WTC11 (cell line): ENCODE results near the gene EXOSC5. TPM values are rescaled to one million over a fixed set of nuclear protein-coding genes. Genes with fewer than 3 reads are reported as not detected.
A peak's percentile ranks its signal among the peaks of the same experiment; 100 is the strongest.

Experiments
- ATAC-seq: fragments of 200-7000 bp; cut with Tn5 transposase; 2 replicates; pipeline ENCODE4 v1.10.0; 2021; ENCODE audit warnings: mild to moderate bottlenecking, moderate library complexity
- CTCF ChIA-PET: fragments of 300-600 bp; sonication (Branson Sonifier 250); formaldehyde crosslinking; loops from one replicate; lab custom pipeline; 2021; ENCODE audit warnings: antibody characterized with exemption; lab: Charles Lee
- POLR2A ChIA-PET: fragments of 350-600 bp; sonication (Branson Sonifier 250); formaldehyde crosslinking; loops from one replicate; lab custom pipeline; 2021; ENCODE audit warnings: antibody characterized with exemption; lab: Charles Lee
- DNase-seq: peaks from one replicate; pipeline ENCODE4 v3.0.0; 2021; ENCODE audit warnings: low spot score
- H3K27ac Mint-ChIP-seq: 2 replicates; pipeline ENCODE4 v1.8.0; 2021; ENCODE audit warnings: mixed read lengths
- H3K27me3 Mint-ChIP-seq: 2 replicates; pipeline ENCODE4 v1.8.0; 2021; ENCODE audit warnings: low read depth, mild to moderate bottlenecking, moderate library complexity, mixed read lengths
- H3K36me3 Mint-ChIP-seq: 2 replicates; pipeline ENCODE4 v1.8.0; 2021; ENCODE audit warnings: mixed read lengths
- H3K4me1 Mint-ChIP-seq: 2 replicates; pipeline ENCODE4 v1.8.0; 2022; ENCODE audit warnings: mixed read lengths
- H3K4me3 Mint-ChIP-seq: 2 replicates; pipeline ENCODE4 v1.8.0; 2021; ENCODE audit warnings: mild to moderate bottlenecking, moderate library complexity, mixed read lengths
- H3K9me3 Mint-ChIP-seq: 2 replicates; pipeline ENCODE4 v1.8.0; 2021; ENCODE audit warnings: mixed read lengths
- ATF6 ChIP-seq: sonication (generic); formaldehyde crosslinking; IDR thresholded peaks from 2 replicates; pipeline ENCODE4 v1.8.1; 2023; ENCODE audit warnings: mild to moderate bottlenecking, missing genetic modification reagents
- CDX4 ChIP-seq: fragments of 250-450 bp; sonication (Bioruptor Pico); IDR thresholded peaks from 2 replicates; pipeline ENCODE4 v1.9.0; 2021; ENCODE audit warnings: moderate library complexity, mild to moderate bottlenecking, inconsistent platforms, borderline replicate concordance
- ELF4 ChIP-seq: sonication (generic); formaldehyde crosslinking; IDR thresholded peaks from 2 replicates; pipeline ENCODE4 v1.8.1; 2022; ENCODE audit warnings: low read depth, mild to moderate bottlenecking, moderate library complexity, missing genetic modification reagents
- ERG ChIP-seq: fragments of 250-450 bp; sonication (Bioruptor Pico); IDR thresholded peaks from 2 replicates; pipeline ENCODE4 v1.8.0; 2021; ENCODE audit warnings: mild to moderate bottlenecking
- ESRRA ChIP-seq: sonication (generic); formaldehyde crosslinking; IDR thresholded peaks from 2 replicates; pipeline ENCODE4 v1.8.1; 2022; ENCODE audit warnings: mild to moderate bottlenecking, missing genetic modification reagents, borderline replicate concordance
- FOXK1 ChIP-seq: sonication (generic); formaldehyde crosslinking; IDR thresholded peaks from 2 replicates; pipeline ENCODE4 v1.8.0; 2022; ENCODE audit warnings: mild to moderate bottlenecking, moderate library complexity, missing genetic modification reagents
- IRF1 ChIP-seq: sonication (generic); formaldehyde crosslinking; IDR thresholded peaks from 2 replicates; pipeline ENCODE4 v1.8.0; 2023; ENCODE audit warnings: missing genetic modification reagents
- IRF2 ChIP-seq: sonication (generic); formaldehyde crosslinking; IDR thresholded peaks from 2 replicates; pipeline ENCODE4 v1.8.0; 2022; ENCODE audit warnings: low read depth, missing genetic modification reagents, borderline replicate concordance
- JUN ChIP-seq: sonication (generic); formaldehyde crosslinking; IDR thresholded peaks from 2 replicates; pipeline ENCODE4 v1.8.0; 2023; ENCODE audit warnings: mild to moderate bottlenecking, missing genetic modification reagents
- MAX ChIP-seq: sonication (generic); formaldehyde crosslinking; IDR thresholded peaks from 2 replicates; pipeline ENCODE4 v1.8.0; 2022; ENCODE audit warnings: mild to moderate bottlenecking, missing genetic modification reagents
- NFATC4 ChIP-seq: fragments of 250-450 bp; sonication (Bioruptor Pico); IDR thresholded peaks from 2 replicates; pipeline ENCODE4 v1.9.0; 2021; ENCODE audit warnings: mild to moderate bottlenecking
- PRDM15 ChIP-seq: sonication (generic); formaldehyde crosslinking; IDR thresholded peaks from 2 replicates; pipeline ENCODE4 v1.8.0; 2022; ENCODE audit warnings: missing genetic modification reagents
- RELA ChIP-seq: sonication (generic); formaldehyde crosslinking; IDR thresholded peaks from 2 replicates; pipeline ENCODE4 v1.8.1; 2022; ENCODE audit warnings: missing genetic modification reagents, mild to moderate bottlenecking, borderline replicate concordance
- SOX15 ChIP-seq: fragments of 250-450 bp; sonication (Bioruptor Pico); IDR thresholded peaks from 2 replicates; pipeline ENCODE4 v1.9.0; 2021; ENCODE audit warnings: mild to moderate bottlenecking
- USF1 ChIP-seq: sonication (generic); formaldehyde crosslinking; IDR thresholded peaks from 2 replicates; pipeline ENCODE4 v1.8.0; 2022; ENCODE audit warnings: mild to moderate bottlenecking, missing genetic modification reagents
- ZBTB21 ChIP-seq: sonication (generic); formaldehyde crosslinking; IDR thresholded peaks from 2 replicates; pipeline ENCODE4 v1.8.1; 2023; ENCODE audit warnings: mild to moderate bottlenecking, missing genetic modification reagents, borderline replicate concordance
- ZNF219 ChIP-seq: sonication (generic); formaldehyde crosslinking; IDR thresholded peaks from 2 replicates; pipeline ENCODE4 v1.8.0; 2023; ENCODE audit warnings: missing genetic modification reagents, mild to moderate bottlenecking, borderline replicate concordance
- ZNF317 ChIP-seq: sonication (generic); formaldehyde crosslinking; IDR thresholded peaks from 2 replicates; pipeline ENCODE4 v1.8.1; 2023; ENCODE audit warnings: low read depth, mild to moderate bottlenecking, moderate library complexity, missing genetic modification reagents, borderline replicate concordance
- ZNF425 ChIP-seq: fragments of 250-450 bp; sonication (Bioruptor Pico); conservative IDR thresholded peaks from 2 replicates; pipeline ENCODE4 v1.9.0; 2021; ENCODE audit warnings: mild to moderate bottlenecking
- total RNA-seq: library from RNA; stranded (reverse); gene quantifications from 3 replicates; pipeline ENCODE4 v1.2.3, GENCODE V29; 2021

The EXOSC5 gene
- total RNA-seq, 1 experiment from 2014 or later: 56.4 TPM

GRCh38 chr19:41439441-41440222 is 42.5 kb upstream of the EXOSC5 start, which contains the start of gene DMAC2 (continued):
- TF ChIP-seq CDX4: no peak
- peak; percentile 36; the same call in 1 of the 2 replicates for TF ChIP-seq USF1
- TF ChIP-seq IRF2: no peak
- no peak for TF ChIP-seq NFATC4
- no peak for TF ChIP-seq ZNF219 (CRISPR knock-in tag)
- peak; percentile 38; the same call in 1 of the 2 replicates for TF ChIP-seq JUN
- no peak for TF ChIP-seq IRF1
- no peak for TF ChIP-seq SOX15 (CRISPR knock-in tag)
- no peak for TF ChIP-seq ERG (CRISPR knock-in tag)
- TF ChIP-seq ZBTB21: no peak

- POLR2A ChIA-PET: interaction anchor here (0.6 kb wide), 1 partner anchor 59 kb away, joined by 4 read pairs; no protein-coding TSS in a partner anchor
- peaks cover 5% of the 10 kb centered on the region; the same call in 1 of the 2 replicates for H3K27me3 Mint-ChIP-seq
- TF ChIP-seq ESRRA (CRISPR knock-in tag): no peak
- TF ChIP-seq FOXK1 (CRISPR knock-in tag): no peak
- TF ChIP-seq ZNF317: peak; percentile 91
- TF ChIP-seq ZNF425 (CRISPR knock-in tag): no peak
- DNase-seq: no peak
- peak overlapping the region; percentile 49; the same call in 1 of the 2 replicates for H3K4me3 Mint-ChIP-seq
- H3K27ac Mint-ChIP-seq: no peak overlapping the region
- CTCF ChIA-PET: interaction anchor here (0.6 to 3.7 kb wide), 6 partner anchors 10 to 204 kb away, joined by 3 to 73 read pairs (median 18); partner anchors contain the start of gene B3GNT8
- no peaks in the 10 kb centered on the region for H3K9me3 Mint-ChIP-seq
- no peak for ATAC-seq
- H3K36me3 Mint-ChIP-seq: peaks cover 11% of the 10 kb centered on the region; the same call in 1 of the 2 replicates
- peaks cover 5% of the 10 kb centered on the region for H3K4me1 Mint-ChIP-seq
Measured at GRCh38 chr19:41437944-41438574, 40.9 kb upstream of the EXOSC5 start.

GRCh38 chr19:41436674-41436951 is 39.5 kb upstream of the EXOSC5 start:
- H3K36me3 Mint-ChIP-seq: peaks cover 24% of the 10 kb centered on the region
- peaks cover 5% of the 10 kb centered on the region; the same call in 1 of the 2 replicates for H3K27me3 Mint-ChIP-seq
- TF ChIP-seq ATF6 (CRISPR knock-in tag) (no peak), ELF4 (CRISPR knock-in tag) (no peak), PRDM15 (CRISPR knock-in tag) (no peak), MAX (CRISPR knock-in tag) (no peak), JUN (no peak), RELA (CRISPR knock-in tag) (no peak)
- no peak for ATAC-seq
- ChIA-PET POLR2A (no interaction called here), CTCF (interaction anchor here (1.0 to 1.7 kb wide), 4 partner anchors 13 to 317 kb away, joined by 3 to 7 read pairs (median 4); no protein-coding TSS in a partner anchor)
- no peak overlapping the region for H3K4me3 Mint-ChIP-seq
- DNase-seq: no peak
- H3K27ac Mint-ChIP-seq: no peak overlapping the region
- peaks cover 5% of the 10 kb centered on the region for H3K4me1 Mint-ChIP-seq
- no peaks in the 10 kb centered on the region for H3K9me3 Mint-ChIP-seq
